Astrocyte (in vitro differentiated cells and primary cell): ENCODE measurements around the gene TSNAX. TPM values are rescaled to one million over a fixed set of nuclear protein-coding genes. Genes with fewer than 3 reads are reported as not detected.

Experiments used
- DNase-seq: peaks from one replicate; pipeline ENCODE4 v3.0.0-alpha.2; 2010; ENCODE audit warnings: low read depth
- FAIRE-seq: peaks from 2 replicates; lab custom pipeline; 2011; peaks lifted over from hg19 to GRCh38; lab: Jason Lieb, UNC
- H2AFZ ChIP-seq: 2 replicates; pipeline ENCODE4 v1.6.0; 2012; ENCODE audit warnings: low read depth, low read length, inconsistent platforms
- H3K27ac ChIP-seq: 2 replicates; pipeline ENCODE4 v1.5.1; 2011; ENCODE audit warnings: low read depth, low read length, inconsistent platforms
- H3K27me3 ChIP-seq: 2 replicates; pipeline ENCODE4 v1.6.0; 2011; ENCODE audit warnings: low read length, inconsistent platforms; ENCODE audit not compliant: insufficient read depth
- H3K36me3 ChIP-seq: 2 replicates; pipeline ENCODE4 v1.5.1; 2011; ENCODE audit warnings: low read length, inconsistent platforms; ENCODE audit not compliant: insufficient read depth
- H3K4me1 ChIP-seq: 2 replicates; pipeline ENCODE4 v1.5.1; 2011; ENCODE audit warnings: low read length, inconsistent platforms; ENCODE audit not compliant: insufficient read depth
- H3K4me2 ChIP-seq: 2 replicates; pipeline ENCODE4 v1.6.0; 2012; ENCODE audit warnings: low read length, inconsistent platforms
- H3K4me3 ChIP-seq: 2 replicates; pipeline ENCODE4 v1.5.1; 2011; ENCODE audit warnings: low read depth, mild to moderate bottlenecking, low read length, inconsistent platforms; ENCODE audit not compliant: insufficient read depth
- H3K79me2 ChIP-seq: 2 replicates; pipeline ENCODE4 v1.6.0; 2012; ENCODE audit warnings: mild to moderate bottlenecking, low read length, inconsistent platforms; ENCODE audit not compliant: insufficient read depth
- H3K9ac ChIP-seq: 2 replicates; pipeline ENCODE4 v1.6.0; 2012; ENCODE audit warnings: mild to moderate bottlenecking, low read length, inconsistent platforms
- H3K9me3 ChIP-seq: 2 replicates; pipeline ENCODE4 v1.5.1; 2012; ENCODE audit warnings: low read depth, mild to moderate bottlenecking, low read length, inconsistent platforms; ENCODE audit not compliant: insufficient read depth
- H4K20me1 ChIP-seq: 2 replicates; pipeline ENCODE4 v1.6.0; 2012; ENCODE audit warnings: low read length, inconsistent platforms; ENCODE audit not compliant: insufficient read depth
- H3K27ac Mint-ChIP-seq: one replicate; pipeline ENCODE4 v1.8.0; 2021; ENCODE audit warnings: mild to moderate bottlenecking, mixed read lengths; ENCODE audit not compliant: unreplicated experiment
- H3K27me3 Mint-ChIP-seq: one replicate; pipeline ENCODE4 v1.8.0; 2021; ENCODE audit warnings: low read depth, mixed read lengths; ENCODE audit not compliant: unreplicated experiment
- H3K36me3 Mint-ChIP-seq: one replicate; pipeline ENCODE4 v1.8.0; 2021; ENCODE audit warnings: low read depth, mixed read lengths; ENCODE audit not compliant: unreplicated experiment
- H3K4me1 Mint-ChIP-seq: one replicate; pipeline ENCODE4 v1.8.0; 2021; ENCODE audit warnings: low read depth, mixed read lengths; ENCODE audit not compliant: unreplicated experiment
- H3K4me3 Mint-ChIP-seq: one replicate; pipeline ENCODE4 v1.8.0; 2021; ENCODE audit warnings: mild to moderate bottlenecking, moderate library complexity, mixed read lengths; ENCODE audit not compliant: unreplicated experiment
- H3K9me3 Mint-ChIP-seq: one replicate; pipeline ENCODE4 v1.8.0; 2021; ENCODE audit warnings: mild to moderate bottlenecking, mixed read lengths; ENCODE audit not compliant: unreplicated experiment
- CTCF ChIP-seq: IDR thresholded peaks from 2 replicates; pipeline ENCODE4 v1.5.1; 2011; ENCODE audit warnings: low read depth, mild to moderate bottlenecking, inconsistent platforms, low read length, moderate library complexity; ENCODE audit not compliant: insufficient read depth
- EZH2 ChIP-seq: IDR thresholded peaks from 2 replicates; pipeline ENCODE4 v1.6.1; 2012; ENCODE audit warnings: mild to moderate bottlenecking, low read length, inconsistent platforms; ENCODE audit not compliant: insufficient read depth
- total RNA-seq: library from RNA; stranded (reverse); gene quantifications from 2 replicates; pipeline ENCODE4 v1.2.1, GENCODE V29; 2021

TSNAX gene
- total RNA-seq, 1 donor from 2014 or later: 43.5 TPM

GRCh38 chr1:231605149-231606100 lies 77.0 kb downstream of the TSNAX start:
- Mint-ChIP-seq H3K9me3 (no peaks in the 10 kb centered on the region), H3K36me3 (no peaks in the 10 kb centered on the region), H3K4me3 (no peak overlapping the region), H3K4me1 (peaks cover 6% of the 10 kb centered on the region), H3K27ac (no peak overlapping the region), H3K27me3 (peaks cover 9% of the 10 kb centered on the region)
- Histone ChIP-seq H3K27ac (no peak overlapping the region), H2AFZ (no peak overlapping the region), H3K27me3 (no peaks in the 10 kb centered on the region), H3K4me2 (no peak overlapping the region), H3K79me2 (no peaks in the 10 kb centered on the region), H4K20me1 (no peaks in the 10 kb centered on the region), H3K4me3 (no peak overlapping the region), H3K4me1 (peaks cover 3% of the 10 kb centered on the region), H3K9me3 (no peaks in the 10 kb centered on the region), H3K36me3 (no peaks in the 10 kb centered on the region), H3K9ac (no peak overlapping the region)
- no peak for TF ChIP-seq CTCF
- TF ChIP-seq EZH2: no peak
- FAIRE-seq (no peak), DNase-seq (no peak)

DNA sequence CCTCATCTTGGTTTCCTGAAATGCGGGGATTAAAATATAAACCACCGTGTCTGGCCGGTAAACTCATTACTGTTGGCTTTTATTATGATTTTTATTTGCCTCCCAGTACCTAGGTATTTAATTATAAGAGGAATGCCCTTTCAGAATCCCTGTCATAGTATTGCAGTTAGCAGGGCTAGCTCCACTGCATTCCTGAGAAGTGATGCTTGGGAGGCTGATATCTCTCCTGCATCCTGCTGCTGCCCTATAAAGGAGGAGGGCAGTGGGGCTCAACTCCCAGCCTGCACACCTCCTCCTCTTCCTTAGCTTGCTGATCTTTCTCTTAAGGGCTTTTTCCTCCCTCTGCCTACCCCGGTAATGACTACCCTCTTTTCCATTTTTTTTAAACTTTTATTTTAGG lies 78.2 kb downstream of the TSNAX start:
- DNase-seq: no peak
- Histone ChIP-seq H3K79me2 (no peaks in the 10 kb centered on the region), H2AFZ (no peak overlapping the region), H3K4me2 (no peak overlapping the region), H4K20me1 (no peaks in the 10 kb centered on the region), H3K4me1 (peaks cover 3% of the 10 kb centered on the region), H3K36me3 (no peaks in the 10 kb centered on the region), H3K27me3 (peaks cover 3% of the 10 kb centered on the region), H3K4me3 (no peak overlapping the region), H3K27ac (no peak overlapping the region), H3K9ac (no peak overlapping the region), H3K9me3 (no peaks in the 10 kb centered on the region)
- Mint-ChIP-seq H3K4me1 (peaks cover 6% of the 10 kb centered on the region), H3K4me3 (no peak overlapping the region), H3K27me3 (peaks cover 22% of the 10 kb centered on the region), H3K36me3 (no peaks in the 10 kb centered on the region), H3K27ac (peak overlapping the region; percentile 56), H3K9me3 (no peaks in the 10 kb centered on the region)
- no peak for TF ChIP-seq CTCF
- no peak for TF ChIP-seq EZH2
- no peak for FAIRE-seq

DNA sequence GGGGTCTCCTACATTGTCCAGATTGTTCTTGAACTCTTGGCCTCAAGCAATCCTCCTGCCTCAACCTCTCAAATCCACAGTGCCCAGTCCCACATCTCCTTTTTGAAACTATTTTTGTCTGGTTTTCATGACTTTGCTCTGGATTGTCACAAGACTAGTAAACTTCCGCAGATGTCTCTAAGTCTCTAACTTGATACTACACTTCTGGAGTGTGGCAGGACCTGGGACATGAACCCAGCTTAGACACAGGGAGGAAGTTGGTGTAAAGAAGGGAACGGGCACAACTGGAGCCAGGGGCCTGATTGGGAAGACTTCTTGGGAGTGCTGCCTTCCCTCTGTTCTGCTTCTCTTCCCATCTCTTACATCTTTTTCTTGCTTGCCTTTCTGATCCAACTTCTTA lies 81.9 kb downstream of the TSNAX start:
- no peak for DNase-seq
- no peak overlapping the region for H3K27ac Mint-ChIP-seq
- no peaks in the 10 kb centered on the region for H3K9me3 ChIP-seq
- peaks cover 6% of the 10 kb centered on the region for H3K4me1 Mint-ChIP-seq
- no peak overlapping the region for H3K27ac ChIP-seq
- H3K9me3 Mint-ChIP-seq: peaks cover 9% of the 10 kb centered on the region
- H3K4me2 ChIP-seq: no peak overlapping the region
- H3K79me2 ChIP-seq: no peaks in the 10 kb centered on the region
- no peak overlapping the region for H3K9ac ChIP-seq
- peaks cover 1% of the 10 kb centered on the region for H3K36me3 Mint-ChIP-seq
- no peak for FAIRE-seq
- no peak overlapping the region for H3K4me3 ChIP-seq
- TF ChIP-seq CTCF (no peak), EZH2 (no peak)
- peaks cover 40% of the 10 kb centered on the region for H3K27me3 Mint-ChIP-seq
- peaks cover 6% of the 10 kb centered on the region for H3K27me3 ChIP-seq
- no peaks in the 10 kb centered on the region for H3K4me1 ChIP-seq
- H2AFZ ChIP-seq: no peak overlapping the region
- H3K36me3 ChIP-seq: no peaks in the 10 kb centered on the region
- H4K20me1 ChIP-seq: no peaks in the 10 kb centered on the region
- no peak overlapping the region for H3K4me3 Mint-ChIP-seq
